SJCRH30 (cell line): ENCODE data around the gene FSTL4. TPM values are rescaled to one million over a fixed set of nuclear protein-coding genes. Genes with fewer than 3 reads are reported as not detected.

Experiments used
- DNase-seq, 2 experiments: peaks; one replicate each; pipeline ENCODE4 v3.0.0-alpha.2; 2015 to 2020
- H3K27ac ChIP-seq: fragments of 250-450 bp; sonication (Bioruptor Pico); 2 replicates; pipeline ENCODE4 v1.5.1; 2020; ENCODE audit warnings: mild to moderate bottlenecking, moderate library complexity
- H3K27me3 ChIP-seq: fragments of 250-450 bp; sonication (Bioruptor Pico); 2 replicates; pipeline ENCODE4 v1.5.1; 2020; ENCODE audit warnings: mild to moderate bottlenecking, moderate library complexity
- H3K36me3 ChIP-seq: fragments of 250-450 bp; sonication (Bioruptor Pico); 2 replicates; pipeline ENCODE4 v1.5.1; 2020; ENCODE audit warnings: mild to moderate bottlenecking, moderate library complexity
- H3K4me1 ChIP-seq: fragments of 250-450 bp; sonication (Bioruptor Pico); 2 replicates; pipeline ENCODE4 v1.5.1; 2020; ENCODE audit warnings: mild to moderate bottlenecking, moderate library complexity
- H3K4me3 ChIP-seq: fragments of 250-450 bp; sonication (Bioruptor Pico); 2 replicates; pipeline ENCODE4 v1.5.1; 2020; ENCODE audit warnings: mild to moderate bottlenecking, moderate library complexity
- H3K9me3 ChIP-seq: fragments of 250-450 bp; sonication (Bioruptor Pico); replicated peaks from 2 replicates; pipeline ENCODE4 v1.5.1; 2020; ENCODE audit warnings: mild to moderate bottlenecking, moderate library complexity
- total RNA-seq: library from RNA; depleted of rRNA; stranded (reverse); fragments of >200 nt; shearing (Covaris generic); gene quantifications from 2 replicates; pipeline ENCODE4 v1.2.3, GENCODE V29; 2014

The FSTL4 gene
- total RNA-seq, 1 experiment from 2014 or later = 7.1 TPM

DNA sequence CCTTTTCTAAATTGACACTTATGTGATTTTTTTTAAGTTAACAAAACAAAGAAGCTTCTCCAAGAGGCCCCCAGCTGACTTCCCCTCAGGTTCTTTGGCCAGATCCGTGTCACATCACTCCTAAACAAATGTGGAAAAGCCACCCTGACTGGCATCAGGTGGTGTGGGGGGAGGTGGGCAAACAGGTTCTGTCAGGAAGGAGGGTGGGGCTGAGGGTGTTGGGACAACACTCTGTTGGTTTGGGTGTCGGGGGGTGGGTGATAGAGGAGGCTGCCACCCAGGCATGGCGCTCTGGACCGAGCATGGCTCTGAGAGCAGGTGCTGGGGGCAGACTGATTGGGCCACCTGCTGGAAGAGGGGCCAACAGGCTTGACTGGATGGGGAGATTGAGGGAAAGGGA lies 349.7 kb downstream of the FSTL4 start:
- Histone ChIP-seq H3K27me3 (no peaks in the 10 kb centered on the region), H3K9me3 (no peaks in the 10 kb centered on the region), H3K4me1 (peaks cover 14% of the 10 kb centered on the region), H3K4me3 (no peak overlapping the region), H3K36me3 (no peaks in the 10 kb centered on the region), H3K27ac (no peak overlapping the region)
- no peak for DNase-seq

- no peak for DNase-seq
- Histone ChIP-seq H3K9me3 (no peaks in the 10 kb centered on the region), H3K27me3 (no peaks in the 10 kb centered on the region), H3K4me3 (no peak overlapping the region), H3K36me3 (no peaks in the 10 kb centered on the region), H3K27ac (no peak overlapping the region), H3K4me1 (peaks cover 14% of the 10 kb centered on the region)
These were observed 350.3 kb downstream of the FSTL4 start for GRCh38 chr5:133261993-133262392.

GRCh38 chr5:133260715-133261114 lies 351.6 kb downstream of the FSTL4 start:
- Histone ChIP-seq H3K27ac (no peak overlapping the region), H3K27me3 (no peaks in the 10 kb centered on the region), H3K36me3 (no peaks in the 10 kb centered on the region), H3K4me1 (peaks cover 2% of the 10 kb centered on the region), H3K4me3 (no peak overlapping the region), H3K9me3 (no peaks in the 10 kb centered on the region)
- no peak for DNase-seq

DNA sequence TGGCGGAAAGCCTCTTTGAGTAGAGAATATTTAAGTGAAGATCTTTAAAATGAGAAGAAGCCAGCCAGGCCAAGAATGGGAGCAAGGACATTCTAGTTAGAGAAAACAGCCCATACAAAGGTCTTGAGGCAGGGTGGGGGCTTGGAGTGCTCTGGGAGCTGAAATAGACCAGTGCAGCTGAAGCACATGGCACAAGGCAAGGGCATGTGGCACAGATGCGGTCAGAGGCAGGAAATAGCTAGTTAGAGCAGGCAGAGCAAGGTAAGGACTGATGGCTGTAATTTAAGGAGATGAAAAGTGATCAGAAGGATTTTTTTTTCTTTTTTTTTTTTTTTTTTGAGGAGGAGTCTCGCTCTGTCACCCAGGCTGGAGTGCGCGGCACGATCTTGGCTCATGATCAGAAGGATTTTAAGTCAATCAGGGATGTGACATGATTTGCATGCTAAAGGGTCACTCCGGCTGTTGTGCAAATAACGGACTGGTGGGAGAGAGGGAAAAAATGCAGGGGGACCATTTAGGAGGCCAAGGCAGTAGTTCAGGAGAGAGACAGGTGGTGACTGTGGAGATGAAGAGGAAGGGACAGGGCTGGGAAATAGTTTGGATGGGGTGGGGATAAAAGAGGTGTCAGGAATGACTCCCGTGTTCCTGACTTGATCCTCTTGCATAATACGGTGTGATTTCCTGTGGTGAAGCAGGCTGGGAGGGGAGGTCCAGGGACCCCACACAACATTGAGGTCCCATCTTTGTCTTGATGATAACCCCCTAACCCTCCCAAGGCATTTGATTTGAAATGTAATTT lies 352.9 kb downstream of the FSTL4 start:
- Histone ChIP-seq H3K27ac (no peak overlapping the region), H3K9me3 (no peaks in the 10 kb centered on the region), H3K27me3 (no peaks in the 10 kb centered on the region), H3K4me3 (no peak overlapping the region), H3K36me3 (no peaks in the 10 kb centered on the region), H3K4me1 (no peaks in the 10 kb centered on the region)
- no peak for DNase-seq

GRCh38 chr5:133257977-133258376 lies 354.4 kb downstream of the FSTL4 start:
- no peak overlapping the region for H3K4me3 ChIP-seq
- no peaks in the 10 kb centered on the region for H3K9me3 ChIP-seq
- no peak overlapping the region for H3K27ac ChIP-seq
- H3K4me1 ChIP-seq = no peaks in the 10 kb centered on the region
- no peaks in the 10 kb centered on the region for H3K36me3 ChIP-seq
- H3K27me3 ChIP-seq = no peaks in the 10 kb centered on the region
- no peak for DNase-seq

GRCh38 chr5:133256276-133256675 lies 356.1 kb downstream of the FSTL4 start:
- Histone ChIP-seq H3K4me3 (no peak overlapping the region), H3K27me3 (no peaks in the 10 kb centered on the region), H3K9me3 (no peaks in the 10 kb centered on the region), H3K27ac (no peak overlapping the region), H3K4me1 (peaks cover 8% of the 10 kb centered on the region), H3K36me3 (no peaks in the 10 kb centered on the region)
- DNase-seq = no peak

GRCh38 chr5:133254803-133255202 lies 357.5 kb downstream of the FSTL4 start:
- no peaks in the 10 kb centered on the region for H3K36me3 ChIP-seq
- no peak overlapping the region for H3K4me3 ChIP-seq
- H3K4me1 ChIP-seq = peaks cover 21% of the 10 kb centered on the region
- H3K9me3 ChIP-seq = no peaks in the 10 kb centered on the region
- H3K27ac ChIP-seq = no peak overlapping the region
- H3K27me3 ChIP-seq = no peaks in the 10 kb centered on the region
- DNase-seq = no peak

- H3K4me1 ChIP-seq = peaks cover 32% of the 10 kb centered on the region
- no peak for DNase-seq
These were observed 358.7 kb downstream of the FSTL4 start for GRCh38 chr5:133253671-133254070.

DNA sequence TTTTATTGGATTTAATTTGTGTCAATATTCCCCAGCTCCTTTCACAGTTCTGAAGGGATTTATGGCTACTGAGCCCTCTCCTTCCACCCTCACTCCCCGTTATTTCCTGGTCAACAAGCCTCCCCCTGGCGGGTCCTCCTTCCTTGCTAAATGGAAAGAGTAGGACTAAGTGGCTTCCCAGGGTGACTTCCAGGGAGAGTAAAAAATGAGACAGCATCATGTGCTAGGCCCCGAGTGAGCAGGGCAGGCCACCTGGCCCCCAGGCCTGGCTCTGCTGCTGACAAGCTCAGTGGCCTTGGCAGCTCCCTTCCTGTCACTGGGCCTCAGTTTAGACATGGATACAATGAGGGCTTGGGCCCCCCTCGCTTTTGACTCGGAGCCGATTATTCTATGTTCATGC lies 359.3 kb downstream of the FSTL4 start:
- Histone ChIP-seq H3K4me3 (no peak overlapping the region), H3K27ac (no peak overlapping the region), H3K36me3 (no peaks in the 10 kb centered on the region), H3K4me1 (peaks cover 36% of the 10 kb centered on the region), H3K9me3 (no peaks in the 10 kb centered on the region), H3K27me3 (no peaks in the 10 kb centered on the region)
- no peak for DNase-seq

More at GRCh38 chr5:133253671-133254070, 358.7 kb downstream of the FSTL4 start:
- no peaks in the 10 kb centered on the region for H3K36me3 ChIP-seq
- no peak overlapping the region for H3K27ac ChIP-seq
- no peaks in the 10 kb centered on the region for H3K9me3 ChIP-seq
- no peaks in the 10 kb centered on the region for H3K27me3 ChIP-seq
- no peak overlapping the region for H3K4me3 ChIP-seq

DNA sequence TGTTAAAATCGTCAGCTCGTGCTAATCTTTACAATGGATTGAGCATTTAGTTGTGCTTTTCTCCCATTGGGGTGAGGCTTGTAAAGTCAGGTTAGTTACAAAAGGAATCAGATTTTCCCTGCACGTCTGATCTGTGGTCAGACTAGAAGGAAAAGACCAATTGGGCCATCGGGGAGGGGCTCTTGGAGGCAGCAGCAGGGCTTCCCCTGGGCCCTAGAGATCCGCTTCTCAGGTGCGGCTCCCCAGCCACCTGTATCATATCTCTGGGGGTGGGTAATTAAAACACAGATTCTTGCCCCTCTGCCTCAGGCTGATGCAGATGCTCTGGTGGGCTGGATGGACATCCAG lies 360.2 kb downstream of the FSTL4 start:
- no peak for DNase-seq
- Histone ChIP-seq H3K4me1 (peaks cover 46% of the 10 kb centered on the region), H3K27me3 (no peaks in the 10 kb centered on the region)

DNA sequence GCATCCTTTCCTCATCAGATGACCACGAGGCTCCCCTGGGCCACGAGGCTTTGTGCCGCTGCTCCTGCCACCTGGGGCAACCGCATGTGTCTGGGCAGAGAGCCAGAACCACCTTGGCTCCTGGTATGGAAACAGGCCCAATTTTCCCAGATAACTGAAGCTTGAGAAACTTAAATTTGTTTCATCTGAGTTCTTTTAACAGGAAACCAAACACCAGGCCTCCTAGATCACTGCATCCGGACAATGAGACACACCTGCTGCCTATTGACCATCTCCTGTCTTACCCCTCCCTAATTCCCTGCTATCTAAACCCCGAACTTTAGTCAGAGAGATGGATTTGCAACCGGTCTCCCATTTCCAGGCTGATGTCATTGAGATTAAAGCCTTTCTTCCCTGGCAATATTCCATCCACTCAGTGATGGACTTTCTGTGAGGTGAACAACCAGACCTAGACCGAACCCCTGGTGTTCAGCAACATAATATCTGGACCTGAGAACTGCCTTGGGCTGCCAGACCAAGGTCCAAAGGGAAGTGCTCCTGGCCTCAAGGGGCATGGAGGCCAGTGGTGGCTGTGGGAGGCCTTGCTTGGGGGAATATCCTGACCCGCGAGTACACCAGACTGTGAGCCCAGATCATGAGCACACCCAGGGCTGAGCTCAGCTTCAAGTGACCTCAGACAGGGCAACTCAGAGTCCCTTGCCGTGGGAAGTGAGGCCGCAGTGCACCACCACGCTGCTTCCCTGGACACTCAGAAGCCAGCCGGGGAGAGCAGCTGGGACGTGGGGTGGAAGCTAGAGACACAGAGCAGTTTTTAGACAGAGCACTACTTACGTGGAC lies 360.8 kb downstream of the FSTL4 start:
- Histone ChIP-seq H3K27me3 (no peaks in the 10 kb centered on the region), H3K9me3 (no peaks in the 10 kb centered on the region), H3K4me1 (peaks cover 52% of the 10 kb centered on the region), H3K4me3 (peak overlapping the region; percentile 35), H3K27ac (peak overlapping the region; percentile 61), H3K36me3 (no peaks in the 10 kb centered on the region)
- peak; percentile 49 to 83 for DNase-seq

More for the DNA sequence above, 360.2 kb downstream of the FSTL4 start:
- Histone ChIP-seq H3K27ac (peak overlapping the region; percentile 61), H3K4me3 (peak overlapping the region; percentile 35), H3K36me3 (no peaks in the 10 kb centered on the region), H3K9me3 (no peaks in the 10 kb centered on the region)

- Histone ChIP-seq H3K9me3 (no peaks in the 10 kb centered on the region), H3K4me3 (no peak overlapping the region), H3K27me3 (no peaks in the 10 kb centered on the region), H3K27ac (no peak overlapping the region), H3K36me3 (no peaks in the 10 kb centered on the region), H3K4me1 (peaks cover 61% of the 10 kb centered on the region)
- DNase-seq = no peak
These were observed 361.8 kb downstream of the FSTL4 start for GRCh38 chr5:133250527-133250926.

DNA sequence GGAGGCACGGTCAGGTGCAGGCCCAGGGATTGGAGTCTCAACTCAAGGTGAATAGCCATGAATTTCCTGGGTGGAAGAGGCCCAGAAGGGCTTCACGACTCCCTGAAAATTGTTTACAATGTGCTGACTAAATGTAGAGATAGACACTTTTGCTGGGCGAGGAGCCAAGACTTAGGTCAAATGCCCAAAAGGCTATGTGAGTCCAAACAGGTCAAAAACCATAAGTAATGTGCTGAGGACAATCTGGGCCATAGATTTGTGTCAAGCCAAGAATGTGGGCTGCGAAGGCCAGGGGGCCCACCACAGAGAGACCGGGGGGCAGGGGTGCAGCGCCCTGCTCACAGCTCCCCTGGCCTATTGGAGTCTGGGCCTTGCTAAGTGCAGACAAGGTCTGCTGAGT lies 362.7 kb downstream of the FSTL4 start:
- no peak for DNase-seq
- peaks cover 69% of the 10 kb centered on the region for H3K4me1 ChIP-seq

GRCh38 chr5:133247881-133248624 lies 364.3 kb downstream of the FSTL4 start:
- DNase-seq = peak; percentile 90 to 94
- Histone ChIP-seq H3K27me3 (no peaks in the 10 kb centered on the region), H3K4me3 (no peak overlapping the region), H3K4me1 (peaks cover 82% of the 10 kb centered on the region), H3K9me3 (no peaks in the 10 kb centered on the region), H3K36me3 (no peaks in the 10 kb centered on the region), H3K27ac (peak overlapping the region; percentile 75)

More for the DNA sequence above, 362.7 kb downstream of the FSTL4 start:
- Histone ChIP-seq H3K4me3 (no peak overlapping the region), H3K27ac (no peak overlapping the region), H3K36me3 (no peaks in the 10 kb centered on the region), H3K9me3 (no peaks in the 10 kb centered on the region), H3K27me3 (no peaks in the 10 kb centered on the region)
